H1 (cell line): ENCODE data around the gene WDR54. TPM values are rescaled to one million over a fixed set of nuclear protein-coding genes. Genes with fewer than 3 reads are reported as not detected.

Experiments
- CTCF ChIA-PET: fragments of 300-600 bp; sonication (Branson Sonifier 250); formaldehyde crosslinking; loops from one replicate; lab custom pipeline; 2021; ENCODE audit not compliant: partially characterized antibody; lab: Charles Lee
- POLR2A ChIA-PET: fragments of 300-600 bp; sonication (Branson Sonifier 250); formaldehyde crosslinking; loops from one replicate; lab custom pipeline; 2021; ENCODE audit warnings: inconsistent platforms; ENCODE audit not compliant: partially characterized antibody; lab: Charles Lee
- DNase-seq, 2 experiments: peaks; one replicate each; pipeline versions ENCODE4 v3.0.0 to v3.0.0-alpha.2; 2010 to 2022; ENCODE audit warnings: low spot score in 2 of 2, low read depth in 1 of 2, mixed read lengths in 1 of 2
- FAIRE-seq: peaks from 2 replicates; lab custom pipeline; 2011; peaks lifted over from hg19 to GRCh38; lab: Jason Lieb, UNC
- H2AFZ ChIP-seq: 2 replicates; pipeline ENCODE4 v1.8.1; 2012; ENCODE audit warnings: low read length, inconsistent platforms
- H2AK5ac ChIP-seq: 2 replicates; pipeline ENCODE4 v1.6.1; 2013; ENCODE audit warnings: low read depth, low read length
- H2BK120ac ChIP-seq: replicated peaks from 2 replicates; pipeline ENCODE3; 2013; ENCODE audit warnings: low read depth, low read length, inconsistent platforms
- H2BK12ac ChIP-seq: 2 replicates; pipeline ENCODE4 v1.6.1; 2013; ENCODE audit warnings: low read depth, low read length
- H2BK15ac ChIP-seq: 2 replicates; pipeline ENCODE4 v1.6.1; 2013; ENCODE audit warnings: low read length
- H2BK20ac ChIP-seq: 2 replicates; pipeline ENCODE4 v1.6.1; 2013; ENCODE audit warnings: low read length
- H2BK5ac ChIP-seq: 2 replicates; pipeline ENCODE4 v1.6.1; 2013; ENCODE audit warnings: low read depth, low read length
- H3K14ac ChIP-seq: 2 replicates; pipeline ENCODE4 v1.6.1; 2013; ENCODE audit warnings: inconsistent platforms; ENCODE audit not compliant: insufficient read length
- H3K18ac ChIP-seq: 2 replicates; pipeline ENCODE4 v1.6.1; 2013; ENCODE audit warnings: low read length; ENCODE audit errors: extremely low read depth
- H3K23ac ChIP-seq: 2 replicates; pipeline ENCODE4 v1.6.1; 2013; ENCODE audit warnings: inconsistent platforms; ENCODE audit not compliant: insufficient read length
- H3K23me2 ChIP-seq: 2 replicates; pipeline ENCODE4 v1.6.1; 2013; ENCODE audit warnings: low read depth, low read length
- H3K27ac ChIP-seq: 2 replicates; pipeline ENCODE4 v1.6.1; 2011; ENCODE audit warnings: low read depth, low read length, inconsistent platforms
- H3K27me3 ChIP-seq, 4 experiments: replicated peaks in 1 of 4; 1 replicate in 1 of 4; 2 replicates in 3 of 4; pipeline versions ENCODE4 v1.6.1 to v1.8.1; 2011 to 2013; ENCODE audit warnings: low read length in 3 of 4, mild to moderate bottlenecking in 3 of 4, inconsistent platforms in 2 of 4, mixed read lengths in 2 of 4, moderate library complexity in 1 of 4; ENCODE audit not compliant: control insufficient read depth in 3 of 4, insufficient read depth in 3 of 4; ENCODE audit errors: extremely low read depth in 1 of 4
- H3K36me3 ChIP-seq, 4 experiments: 2 replicates each; pipeline versions ENCODE4 v1.6.1 to v1.8.1; 2011 to 2013; ENCODE audit warnings: mild to moderate bottlenecking in 4 of 4, low read length in 3 of 4, moderate library complexity in 2 of 4, control low read depth in 1 of 4, inconsistent platforms in 1 of 4; ENCODE audit not compliant: insufficient read depth in 4 of 4, control insufficient read depth in 2 of 4
- H3K4ac ChIP-seq: replicated peaks from 2 replicates; pipeline ENCODE3; 2013; ENCODE audit warnings: low read length, low read depth, mixed read lengths, inconsistent platforms; ENCODE audit not compliant: insufficient read length
- H3K4me1 ChIP-seq, 4 experiments: replicated peaks in 1 of 4; 1 replicate in 1 of 4; 2 replicates in 3 of 4; pipeline versions ENCODE4 v1.6.1 to v1.8.1; 2011 to 2013; ENCODE audit warnings: low read length in 3 of 4, inconsistent platforms in 2 of 4, mixed read lengths in 1 of 4; ENCODE audit not compliant: insufficient read depth in 4 of 4, control insufficient read depth in 3 of 4
- H3K4me2 ChIP-seq, 2 experiments: 2 replicates each; pipeline versions ENCODE4 v1.6.1 to v1.8.1; 2011 to 2013; ENCODE audit warnings: low read depth in 2 of 2, low read length in 2 of 2, control low read depth in 1 of 2, inconsistent platforms in 1 of 2, mild to moderate bottlenecking in 1 of 2; ENCODE audit not compliant: insufficient read depth in 1 of 2
- H3K4me3 ChIP-seq, 4 experiments: fragments of 200-600, 300-600 bp in 1 of 4; sonication (generic), shearing (Covaris generic), sonication (Bioruptor Twin) in 1 of 4; 2 replicates each; pipeline versions ENCODE4 v1.5.1 to v1.8.1; 2011 to 2016; ENCODE audit warnings: low read length in 4 of 4, low read depth in 3 of 4, control low read depth in 2 of 4, inconsistent platforms in 2 of 4, mild to moderate bottlenecking in 2 of 4, mixed read lengths in 1 of 4, moderate library complexity in 1 of 4; ENCODE audit not compliant: insufficient read depth in 2 of 4; ENCODE audit errors: extremely low read depth in 1 of 4
- H3K56ac ChIP-seq: replicated peaks from 2 replicates; pipeline ENCODE3; 2013; ENCODE audit warnings: low read depth, mild to moderate bottlenecking, mixed read lengths, low read length, inconsistent platforms; ENCODE audit not compliant: insufficient read length
- H3K79me1 ChIP-seq: 2 replicates; pipeline ENCODE4 v1.6.1; 2013; ENCODE audit warnings: low read depth, low read length, control low read depth
- H3K79me2 ChIP-seq, 2 experiments: 2 replicates each; pipeline versions ENCODE4 v1.6.1 to v1.8.1; 2012 to 2013; ENCODE audit warnings: low read length in 2 of 2, mild to moderate bottlenecking in 2 of 2, inconsistent platforms in 1 of 2; ENCODE audit not compliant: insufficient read depth in 2 of 2, control insufficient read depth in 1 of 2
- H3K9ac ChIP-seq, 4 experiments: replicated peaks in 1 of 4; 1 replicate in 1 of 4; 2 replicates in 3 of 4; pipeline versions ENCODE4 v1.6.1 to v1.8.1; 2011 to 2013; ENCODE audit warnings: low read depth in 3 of 4, low read length in 3 of 4, control low read depth in 2 of 4, mild to moderate bottlenecking in 2 of 4, moderate library complexity in 2 of 4, inconsistent platforms in 1 of 4; ENCODE audit errors: extremely low read depth in 1 of 4
- H3K9me3 ChIP-seq, 2 experiments: 2 replicates each; pipeline versions ENCODE4 v1.6.1 to v1.8.1; 2012 to 2013; ENCODE audit warnings: mild to moderate bottlenecking in 2 of 2, moderate library complexity in 2 of 2, control low read depth in 1 of 2, inconsistent platforms in 1 of 2, low read depth in 1 of 2, low read length in 1 of 2, mixed read lengths in 1 of 2; ENCODE audit not compliant: insufficient read depth in 2 of 2
- H4K20me1 ChIP-seq, 2 experiments: replicated peaks in 1 of 2; 2 replicates each; pipeline versions ENCODE3 to v1.8.1; 2011 to 2013; ENCODE audit warnings: inconsistent platforms in 2 of 2, low read length in 2 of 2, mild to moderate bottlenecking in 1 of 2; ENCODE audit not compliant: insufficient read depth in 2 of 2, control insufficient read depth in 1 of 2
- H4K5ac ChIP-seq: 2 replicates; pipeline ENCODE4 v1.6.1; 2013; ENCODE audit warnings: low read length, low read depth, mixed read lengths, inconsistent platforms; ENCODE audit not compliant: insufficient read length
- H4K8ac ChIP-seq: 2 replicates; pipeline ENCODE4 v1.8.0; 2013; ENCODE audit warnings: mild to moderate bottlenecking, moderate library complexity, low read length, inconsistent platforms; ENCODE audit not compliant: insufficient read depth; ENCODE audit errors: extremely low read depth
- H4K91ac ChIP-seq: replicated peaks from 2 replicates; pipeline ENCODE3; 2013; ENCODE audit warnings: low read length, mixed read lengths, inconsistent platforms; ENCODE audit not compliant: insufficient read length
- CBX5 ChIP-seq: fragments of 300-800, 300-1000 bp; sonication (generic); IDR thresholded peaks from 2 replicates; pipeline ENCODE4 v1.7.1; 2016; ENCODE audit warnings: antibody characterized with exemption, low read length, low read depth
- FOSL1 ChIP-seq: IDR thresholded peaks from 2 replicates; pipeline ENCODE4 v1.6.1; 2011; ENCODE audit warnings: mild to moderate bottlenecking, low read depth, low read length, moderate library complexity; ENCODE audit not compliant: insufficient read depth
- GABPA ChIP-seq: IDR thresholded peaks from 2 replicates; pipeline ENCODE4 v1.6.1; 2011; ENCODE audit warnings: mild to moderate bottlenecking, low read length, moderate library complexity, borderline replicate concordance; ENCODE audit not compliant: insufficient read depth
- KDM5A ChIP-seq: fragments of 200-600 bp; IDR thresholded peaks from 2 replicates; pipeline ENCODE4 v1.7.1; 2012; ENCODE audit warnings: mild to moderate bottlenecking, low read length, inconsistent platforms, mixed read lengths
- NANOG ChIP-seq: IDR thresholded peaks from 2 replicates; pipeline ENCODE4 v1.6.1; 2011; ENCODE audit warnings: low read length, low read depth, mild to moderate bottlenecking, inconsistent platforms; ENCODE audit not compliant: insufficient read depth, poor library complexity, severe bottlenecking
- PHF8 ChIP-seq: fragments of 200-600 bp; sonication (generic); conservative IDR thresholded peaks from 2 replicates; pipeline ENCODE4 v1.7.1; 2012; ENCODE audit warnings: low read depth, mild to moderate bottlenecking, inconsistent platforms, low read length, moderate library complexity
- POU5F1 ChIP-seq: IDR thresholded peaks from 2 replicates; pipeline ENCODE4 v1.6.1; 2011; ENCODE audit warnings: low read depth, mild to moderate bottlenecking, low read length, moderate library complexity
- RBBP5 ChIP-seq: IDR thresholded peaks from 2 replicates; pipeline ENCODE4 v1.7.1; 2012; ENCODE audit warnings: low read depth, mild to moderate bottlenecking, inconsistent platforms, low read length, moderate library complexity, borderline replicate concordance
- SIX5 ChIP-seq: IDR thresholded peaks from 2 replicates; pipeline ENCODE4 v1.6.1; 2011; ENCODE audit warnings: mild to moderate bottlenecking, low read depth, low read length
- TBP ChIP-seq: IDR thresholded peaks from 2 replicates; pipeline ENCODE4 v1.6.1; 2011; ENCODE audit warnings: low read depth, low read length, improper control_type of control experiment
- WGBS, 2 experiments: shearing (Covaris generic) in 1 of 2; methylation state at CpG; one replicate each; pipeline versions ENCODE4 v1.1.6 to v1.1.7; 2013 to 2015; ENCODE audit warnings: low lambda C conversion rate in 2 of 2, mixed read lengths in 2 of 2, inconsistent platforms in 1 of 2, low coverage in 1 of 2, missing lambda C conversion rate in 1 of 2; ENCODE audit not compliant: insufficient replicate concordance in 2 of 2, insufficient coverage in 1 of 2, insufficient read length in 1 of 2; ENCODE audit errors: extremely low coverage in 1 of 2, missing lambda C conversion rate in 1 of 2; 5-methylcytosine and 5-hydroxymethylcytosine counted together
- polyA plus RNA-seq, 7 experiments: library from polyadenylated mRNA; depleted of rRNA in 3 of 7; stranded (reverse) in 5 of 7; unstranded in 2 of 7; fragments of >200 nt in 5 of 7; fragments of 200-250 nt in 2 of 7; gene quantifications; 1 replicate in 5 of 7; 2 replicates in 1 of 7; 4 replicates in 1 of 7; pipeline versions ENCODE4 v1.2.1 to v1.2.3, GENCODE V29; 2011 to 2013; ENCODE audit warnings: missing spikeins in 2 of 7, mixed read lengths in 2 of 7
- total RNA-seq: library from RNA; stranded (reverse); fragmentation: NEBNext Ultra II Directional; extraction: Animal tissue kit (Norgen Biotek cat#: 25700); gene quantifications from 2 replicates; pipeline ENCODE4 v1.2.1, GENCODE V29; 2021

The WDR54 gene
- total and polyA plus RNA-seq, 2 of the 8 experiments (the other 6 are each of a cell fraction or from before 2014, with no cell fraction given), result 41.6 to 125 TPM

DNA sequence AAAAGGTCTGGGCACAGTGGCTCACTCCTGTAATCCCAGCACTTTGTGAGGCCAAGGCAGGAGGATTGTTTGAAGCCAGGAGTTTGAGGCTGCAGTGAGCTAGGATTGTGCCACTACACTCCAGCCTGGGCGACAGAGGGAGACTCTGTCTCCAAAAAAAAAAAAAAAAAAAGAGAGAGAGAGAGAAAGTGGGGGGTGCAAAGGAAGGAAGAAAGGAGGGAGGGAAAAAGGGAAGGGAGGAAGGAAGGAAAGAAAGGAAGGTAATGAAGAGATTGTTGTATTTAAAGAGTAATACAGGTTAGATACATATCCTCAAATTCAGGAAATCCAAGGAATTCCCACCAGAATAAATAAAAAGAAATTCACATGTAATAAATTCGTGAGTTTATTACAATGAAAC, 19.6 kb upstream of the WDR54 start:
- ChIA-PET POLR2A (interaction anchor here (0.6 to 1.3 kb wide), 2 partner anchors 17 to 19 kb away, joined by 3 read pairs; partner anchors contain the start of genes C2orf81 and WDR54), CTCF (interaction anchor here (0.8 to 4.2 kb wide), 13 partner anchors 11 to 160 kb away, joined by 3 to 48 read pairs (median 4); partner anchors contain the start of genes CCDC142 and TTC31)
- FAIRE-seq, result no peak
- TF ChIP-seq PHF8 (no peak), SIX5 (no peak), NANOG (no peak), POU5F1 (no peak), FOSL1 (no peak), TBP (no peak), CBX5 (no peak), RBBP5 (no peak), KDM5A (no peak), GABPA (no peak)

More for the DNA sequence above, 19.6 kb upstream of the WDR54 start:
- H3K36me3 ChIP-seq, result no peaks in the 10 kb centered on the region
- H3K23ac ChIP-seq, result no peak overlapping the region
- no peak overlapping the region for H3K27ac ChIP-seq
- no peak overlapping the region for H2BK12ac ChIP-seq
- no peak overlapping the region for H2BK15ac ChIP-seq
- H3K9me3 ChIP-seq, result no peaks in the 10 kb centered on the region
- 59% methylated on average over 2 of the region's 2 CpGs; no CpG with 5 or more reads in 1 of the 2 experiments for WGBS, 2 experiments
- peaks cover 0 to 3% (median 0%) of the 10 kb centered on the region in 4 experiments; a peak in 1 of 7 replicates for H3K4me1 ChIP-seq
- H4K91ac ChIP-seq, result no peak overlapping the region
- H3K4me3 ChIP-seq, result no peak overlapping the region
- H3K79me2 ChIP-seq, result no peaks in the 10 kb centered on the region
- no peak overlapping the region for H2BK5ac ChIP-seq
- H4K8ac ChIP-seq, result no peak overlapping the region
- H3K4ac ChIP-seq, result no peak overlapping the region
- no peaks in the 10 kb centered on the region for H4K20me1 ChIP-seq
- no peak overlapping the region for H4K5ac ChIP-seq
- no peak overlapping the region for H2BK20ac ChIP-seq
- no peak overlapping the region for H2AFZ ChIP-seq
- no peak overlapping the region for H3K18ac ChIP-seq
- H3K14ac ChIP-seq, result no peak overlapping the region
- DNase-seq, result no peak
- no peaks in the 10 kb centered on the region for H3K27me3 ChIP-seq
- H2AK5ac ChIP-seq, result no peak overlapping the region
- H3K79me1 ChIP-seq, result no peaks in the 10 kb centered on the region
- H3K23me2 ChIP-seq, result no peaks in the 10 kb centered on the region; the same call in 1 of the 2 replicates
- H3K56ac ChIP-seq, result no peak overlapping the region
- H3K4me2 ChIP-seq, result no peak overlapping the region
- H2BK120ac ChIP-seq, result no peak overlapping the region
- no peak overlapping the region for H3K9ac ChIP-seq
